ENCODE results near the gene DPH1. TPM values are rescaled to one million over a fixed set of nuclear protein-coding genes. Genes with fewer than 3 reads are reported as not detected.

DPH1 gene
- total and polyA plus RNA-seq, 10 donors: 20.6 to 58.5 (median 42.9) TPM

GRCh38 chr17:2067608-2068024 is 37.7 kb downstream of the DPH1 start:
- TF ChIP-seq POLR2A (IDR thresholded peaks at IDR 0.05) (no peak), CTCF (IDR thresholded peaks at IDR 0.05 in 8 of 11, conservative IDR thresholded peaks at IDR 0.05 in 3 of 11) (no peak), POLR2AphosphoS5 (IDR thresholded peaks at IDR 0.05) (peak in 2 of 3 donors; percentile 16 to 41)
- Histone ChIP-seq H3K36me3 (peaks cover 0 to 79% (median 10%) of the 10 kb centered on the region in 6 donors), H3K27me3 (replicated peaks in 1 of 7) (no peaks in the 10 kb centered on the region), H3K27ac (peak overlapping the region in 7 of 8 donors; percentile 47 to 89 (median 55)), H3K4me1 (peaks cover 33 to 100% (median 87%) of the 10 kb centered on the region in 6 donors), H3K9me3 (no peaks in the 10 kb centered on the region), H3K4me3 (no peak overlapping the region)
- DNase-seq: no peak
- 23 to 45% (median 29%) methylated on average over 4 to 5 of the region's 5 CpGs for WGBS, 5 donors
- intact Hi-C loops (cut with DNase I; ENCODE audit: low total_unique reads): no loop called here

- H3K36me3 ChIP-seq: peaks cover 0 to 75% (median 10%) of the 10 kb centered on the region in 6 donors
- no peaks in the 10 kb centered on the region for H3K27me3 ChIP-seq (replicated peaks in 1 of 7)
- no peaks in the 10 kb centered on the region for H3K9me3 ChIP-seq
- TF ChIP-seq CTCF (IDR thresholded peaks at IDR 0.05 in 8 of 11, conservative IDR thresholded peaks at IDR 0.05 in 3 of 11) (no peak), POLR2A (IDR thresholded peaks at IDR 0.05) (no peak), POLR2AphosphoS5 (IDR thresholded peaks at IDR 0.05) (no peak)
- intact Hi-C loops (cut with DNase I; ENCODE audit: low total_unique reads): no loop called here
- peaks cover 33 to 100% (median 88%) of the 10 kb centered on the region in 6 donors for H3K4me1 ChIP-seq
- WGBS, 5 donors: 66 to 80% (median 72%) methylated on average over 3 to 6 of the region's 6 CpGs
- no peak overlapping the region for H3K4me3 ChIP-seq
- H3K27ac ChIP-seq: peak overlapping the region in 7 of 8 donors; percentile 47 to 89 (median 55)
- no peak for DNase-seq
These were observed 38.1 kb downstream of the DPH1 start for GRCh38 chr17:2068031-2068518.

GRCh38 chr17:2068519-2069051 is 38.6 kb downstream of the DPH1 start:
- H3K9me3 ChIP-seq: no peaks in the 10 kb centered on the region
- peaks cover 0 to 69% (median 10%) of the 10 kb centered on the region in 6 donors for H3K36me3 ChIP-seq
- no peak for TF ChIP-seq CTCF (IDR thresholded peaks at IDR 0.05 in 8 of 11, conservative IDR thresholded peaks at IDR 0.05 in 3 of 11)
- peak; percentile 57 to 76 (median 66) for TF ChIP-seq POLR2AphosphoS5 (IDR thresholded peaks at IDR 0.05)
- no peak for TF ChIP-seq POLR2A (IDR thresholded peaks at IDR 0.05)
- 47 to 58% (median 54%) methylated on average over 9 to 15 of the region's 15 CpGs for WGBS, 5 donors
- intact Hi-C loops (cut with DNase I; ENCODE audit: low total_unique reads): no loop called here
- H3K27ac ChIP-seq: peak overlapping the region in 7 of 8 donors; percentile 47 to 89 (median 55)
- H3K27me3 ChIP-seq (replicated peaks in 1 of 7): no peaks in the 10 kb centered on the region
- DNase-seq: peak; percentile 82
- peaks cover 33 to 100% (median 85%) of the 10 kb centered on the region in 6 donors for H3K4me1 ChIP-seq
- H3K4me3 ChIP-seq: no peak overlapping the region

GRCh38 chr17:2070241-2071023 is 40.5 kb downstream of the DPH1 start:
- Histone ChIP-seq H3K4me3 (no peak overlapping the region), H3K36me3 (peaks cover 0 to 57% (median 2%) of the 10 kb centered on the region in 6 donors), H3K27me3 (replicated peaks in 1 of 7) (no peaks in the 10 kb centered on the region), H3K27ac (peak overlapping the region; percentile 38 to 84 (median 80)), H3K9me3 (no peaks in the 10 kb centered on the region), H3K4me1 (peaks cover 21 to 100% (median 75%) of the 10 kb centered on the region in 6 donors)
- no peak for DNase-seq
- 56 to 73% (median 65%) methylated on average over 13 of the region's 13 CpGs for WGBS, 5 donors
- TF ChIP-seq POLR2AphosphoS5 (IDR thresholded peaks at IDR 0.05) (peak in 1 of 3 donors; percentile 8), CTCF (IDR thresholded peaks at IDR 0.05 in 8 of 11, conservative IDR thresholded peaks at IDR 0.05 in 3 of 11) (no peak)
- intact Hi-C loops (cut with DNase I; ENCODE audit: low total_unique reads): no loop called here

Data from spleen (tissue), 11 donors.